Chondrocyte (in vitro differentiated cells): ENCODE data around the gene FBN2. TPM values are rescaled to one million over a fixed set of nuclear protein-coding genes. Genes with fewer than 3 reads are reported as not detected.

ENCODE experiments used
- DNase-seq: peaks from one replicate; pipeline ENCODE4 v3.0.0; 2021; ENCODE audit warnings: mixed read lengths, low spot score
- H3K27ac Mint-ChIP-seq: one replicate; pipeline ENCODE4 v1.8.0; 2021; ENCODE audit warnings: mild to moderate bottlenecking, moderate library complexity, mixed read lengths; ENCODE audit not compliant: unreplicated experiment
- H3K27me3 Mint-ChIP-seq: 2 replicates; pipeline ENCODE4 v1.8.0; 2021; ENCODE audit warnings: low read depth, mixed read lengths
- H3K36me3 Mint-ChIP-seq: 2 replicates; pipeline ENCODE4 v1.8.0; 2021; ENCODE audit warnings: low read depth, mixed read lengths
- H3K4me1 Mint-ChIP-seq: 2 replicates; pipeline ENCODE4 v1.8.0; 2021; ENCODE audit warnings: low read depth, mild to moderate bottlenecking, mixed read lengths
- H3K4me3 Mint-ChIP-seq: one replicate; pipeline ENCODE4 v1.8.0; 2021; ENCODE audit warnings: mild to moderate bottlenecking, moderate library complexity, mixed read lengths; ENCODE audit not compliant: unreplicated experiment
- H3K9me3 Mint-ChIP-seq: 2 replicates; pipeline ENCODE4 v1.8.0; 2021; ENCODE audit warnings: low read depth, mixed read lengths
- total RNA-seq: library from RNA; stranded (reverse); gene quantifications from 3 replicates; pipeline ENCODE4 v1.2.1, GENCODE V29; 2021
- TF ChIP-seq, protein P1 (sequence below): fragments of 200-600 bp; sonication (generic); IDR thresholded peaks from 2 replicates; pipeline ENCODE4 v1.5.0; 2021; ENCODE audit warnings: antibody characterized with exemption, mild to moderate bottlenecking, moderate library complexity

Gene FBN2
- total RNA-seq, 1 donor from 2014 or later, result 311 TPM

DNA sequence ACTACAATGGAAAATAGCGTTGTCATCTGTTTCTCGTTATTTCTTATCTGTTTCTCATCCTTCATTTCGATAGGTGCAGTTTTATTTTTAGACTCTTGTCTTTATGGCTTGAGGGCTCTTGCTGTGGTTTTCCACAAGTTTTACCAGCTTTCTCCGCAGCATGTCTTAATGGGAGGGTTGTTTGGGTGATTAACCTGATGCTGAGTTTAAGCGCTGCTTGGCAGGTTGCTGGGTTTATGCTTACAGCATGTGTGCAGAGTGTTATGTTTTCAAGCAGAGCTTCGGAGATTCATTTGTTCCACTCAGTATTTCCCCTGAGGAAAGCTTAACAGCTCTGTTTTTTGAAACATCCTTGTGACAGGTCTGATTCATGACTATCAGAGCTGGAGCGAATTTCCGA lies 300.5 kb downstream of the FBN2 start:
- Mint-ChIP-seq H3K27me3 (peaks cover 12% of the 10 kb centered on the region), H3K9me3 (no peaks in the 10 kb centered on the region), H3K4me3 (no peak overlapping the region), H3K27ac (no peak overlapping the region), H3K4me1 (peaks cover 19% of the 10 kb centered on the region), H3K36me3 (no peaks in the 10 kb centered on the region)
- TF ChIP-seq, protein P1, sequence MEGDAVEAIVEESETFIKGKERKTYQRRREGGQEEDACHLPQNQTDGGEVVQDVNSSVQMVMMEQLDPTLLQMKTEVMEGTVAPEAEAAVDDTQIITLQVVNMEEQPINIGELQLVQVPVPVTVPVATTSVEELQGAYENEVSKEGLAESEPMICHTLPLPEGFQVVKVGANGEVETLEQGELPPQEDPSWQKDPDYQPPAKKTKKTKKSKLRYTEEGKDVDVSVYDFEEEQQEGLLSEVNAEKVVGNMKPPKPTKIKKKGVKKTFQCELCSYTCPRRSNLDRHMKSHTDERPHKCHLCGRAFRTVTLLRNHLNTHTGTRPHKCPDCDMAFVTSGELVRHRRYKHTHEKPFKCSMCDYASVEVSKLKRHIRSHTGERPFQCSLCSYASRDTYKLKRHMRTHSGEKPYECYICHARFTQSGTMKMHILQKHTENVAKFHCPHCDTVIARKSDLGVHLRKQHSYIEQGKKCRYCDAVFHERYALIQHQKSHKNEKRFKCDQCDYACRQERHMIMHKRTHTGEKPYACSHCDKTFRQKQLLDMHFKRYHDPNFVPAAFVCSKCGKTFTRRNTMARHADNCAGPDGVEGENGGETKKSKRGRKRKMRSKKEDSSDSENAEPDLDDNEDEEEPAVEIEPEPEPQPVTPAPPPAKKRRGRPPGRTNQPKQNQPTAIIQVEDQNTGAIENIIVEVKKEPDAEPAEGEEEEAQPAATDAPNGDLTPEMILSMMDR, result no peak
- DNase-seq, result no peak

DNA sequence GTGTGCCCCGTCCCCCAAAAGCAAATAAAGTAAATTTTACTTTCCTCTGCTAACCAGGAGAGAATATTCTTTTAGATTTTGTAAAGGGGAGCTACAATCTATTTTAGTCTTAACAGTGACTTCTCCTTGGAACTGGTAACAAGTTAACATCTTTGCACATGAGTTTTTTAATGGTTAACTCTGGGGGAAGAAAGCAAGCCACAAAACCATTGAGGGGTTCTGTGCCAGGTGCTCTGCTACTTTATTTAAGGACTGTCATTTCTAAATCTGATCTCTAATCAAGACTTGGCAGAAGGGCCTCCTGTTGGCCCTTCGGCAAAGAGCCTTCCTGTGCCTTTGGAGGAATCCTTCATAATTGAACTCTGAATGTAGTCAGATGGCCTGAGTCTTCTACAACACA lies 301.0 kb downstream of the FBN2 start:
- no peaks in the 10 kb centered on the region for H3K36me3 Mint-ChIP-seq
- H3K4me1 Mint-ChIP-seq, result peaks cover 19% of the 10 kb centered on the region
- TF ChIP-seq, protein P1, result no peak
- no peak overlapping the region for H3K4me3 Mint-ChIP-seq
- no peak for DNase-seq
- H3K27me3 Mint-ChIP-seq, result peaks cover 12% of the 10 kb centered on the region
- peaks cover 2% of the 10 kb centered on the region for H3K9me3 Mint-ChIP-seq
- H3K27ac Mint-ChIP-seq, result no peak overlapping the region

DNA sequence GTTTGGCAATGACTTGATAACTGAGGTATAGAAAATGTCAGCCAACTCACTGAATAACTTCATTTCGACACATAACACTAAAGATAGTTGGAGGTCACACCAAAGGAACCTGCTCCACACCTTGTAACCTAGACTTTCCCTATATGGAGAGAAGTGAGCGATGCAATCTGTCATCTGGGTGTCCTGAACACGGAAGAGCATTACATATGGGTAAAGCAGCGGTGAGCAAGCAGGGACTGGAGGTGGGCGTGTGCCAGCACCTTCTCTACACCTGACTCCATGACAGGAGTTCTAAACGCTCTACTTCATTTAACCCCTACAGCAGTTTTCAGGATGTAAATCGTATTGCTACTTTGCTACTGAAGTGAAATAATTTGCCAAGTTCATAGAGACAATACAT lies 301.7 kb downstream of the FBN2 start:
- Mint-ChIP-seq H3K9me3 (peaks cover 2% of the 10 kb centered on the region), H3K27me3 (peaks cover 12% of the 10 kb centered on the region), H3K4me1 (peaks cover 14% of the 10 kb centered on the region), H3K4me3 (no peak overlapping the region), H3K27ac (no peak overlapping the region), H3K36me3 (peaks cover 4% of the 10 kb centered on the region)
- TF ChIP-seq, protein P1, result no peak
- DNase-seq, result no peak

DNA sequence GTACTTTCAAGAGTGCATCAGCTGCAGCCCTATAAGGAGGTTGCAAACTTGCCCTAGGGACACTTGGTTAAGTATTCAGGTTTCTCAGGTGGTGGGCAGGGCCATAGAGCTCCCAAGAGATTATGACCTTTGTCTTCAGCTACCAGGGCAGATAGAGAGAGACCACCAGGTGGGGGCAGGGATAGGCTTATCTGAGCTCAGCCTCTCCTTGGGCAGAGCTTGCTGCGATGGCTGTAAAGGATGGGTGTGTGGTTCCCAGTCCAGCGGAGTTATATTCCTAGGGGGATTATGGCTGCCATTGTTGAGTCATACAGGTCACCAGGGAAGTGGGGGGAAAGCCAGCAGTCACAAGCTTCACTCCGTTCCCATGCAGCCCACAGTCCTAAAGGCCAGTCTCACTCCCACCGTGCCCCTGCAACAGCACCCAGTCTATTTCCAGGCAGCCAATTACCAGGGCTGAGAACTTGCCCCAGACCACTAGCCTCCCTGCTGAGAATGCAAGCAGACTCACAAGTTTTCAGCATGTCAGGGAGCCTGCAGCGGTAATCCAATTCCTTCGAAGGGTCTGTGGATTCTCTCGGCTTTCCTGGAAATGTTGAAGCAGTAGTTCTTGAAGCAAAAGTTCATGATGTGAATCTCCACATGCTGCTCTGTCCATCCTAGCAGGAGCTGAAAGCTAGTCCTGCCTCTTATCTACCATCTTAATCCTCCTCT lies 303.0 kb downstream of the FBN2 start:
- H3K4me3 Mint-ChIP-seq, result no peak overlapping the region

DNA sequence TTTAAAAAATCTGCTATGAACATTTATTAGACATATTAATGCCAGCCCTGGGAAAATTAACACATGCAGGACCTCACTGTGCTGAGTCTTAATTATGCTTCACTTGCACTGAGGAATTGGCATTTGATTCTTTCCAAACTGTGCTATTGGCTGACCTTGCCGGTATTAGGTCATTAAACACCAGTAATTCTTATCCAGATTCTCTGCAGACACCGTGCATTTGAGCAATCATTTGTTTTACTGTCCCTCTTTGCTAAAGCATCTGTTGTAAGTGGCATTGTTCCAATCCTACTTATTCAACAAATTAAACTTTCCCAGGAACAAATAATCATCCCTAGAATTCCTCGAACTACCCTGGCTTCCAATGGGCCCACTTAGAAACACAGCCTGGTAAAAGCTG lies 309.5 kb downstream of the FBN2 start:
- no peak for DNase-seq
- H3K27me3 Mint-ChIP-seq, result no peaks in the 10 kb centered on the region

More for the DNA sequence above, 303.0 kb downstream of the FBN2 start:
- Mint-ChIP-seq H3K27me3 (peaks cover 12% of the 10 kb centered on the region), H3K27ac (no peak overlapping the region), H3K36me3 (peaks cover 8% of the 10 kb centered on the region), H3K9me3 (peaks cover 12% of the 10 kb centered on the region), H3K4me1 (peaks cover 4% of the 10 kb centered on the region)
- DNase-seq, result no peak
- TF ChIP-seq, protein P1, result no peak

More for the DNA sequence above, 309.5 kb downstream of the FBN2 start:
- TF ChIP-seq, protein P1, result no peak
- Mint-ChIP-seq H3K36me3 (peaks cover 8% of the 10 kb centered on the region), H3K4me1 (peaks cover 33% of the 10 kb centered on the region), H3K4me3 (no peak overlapping the region), H3K27ac (no peak overlapping the region), H3K9me3 (peaks cover 14% of the 10 kb centered on the region)
